Activated naive CD8-positive, alpha-beta T cell treated with anti-CD3 and anti-CD28 coated beads for 36 hours (primary cell): ENCODE data around the gene SCARB1. TPM values are rescaled to one million over a fixed set of nuclear protein-coding genes. Genes with fewer than 3 reads are reported as not detected.
A peak's percentile ranks its signal among the peaks of the same experiment; 100 is the strongest.

ENCODE experiments used
- DNase-seq: peaks from one replicate; pipeline ENCODE4 v3.0.0; 2021
- H3K27ac Mint-ChIP-seq: one replicate; pipeline ENCODE4 v1.8.0; 2022; ENCODE audit warnings: mild to moderate bottlenecking, moderate library complexity, mixed read lengths
- H3K27me3 Mint-ChIP-seq: one replicate; pipeline ENCODE4 v1.8.0; 2022; ENCODE audit warnings: mild to moderate bottlenecking, mixed read lengths
- H3K36me3 Mint-ChIP-seq: one replicate; pipeline ENCODE4 v1.8.0; 2021; ENCODE audit warnings: mild to moderate bottlenecking, mixed read lengths
- H3K4me1 Mint-ChIP-seq: one replicate; pipeline ENCODE4 v1.8.0; 2021; ENCODE audit warnings: mixed read lengths
- H3K4me3 Mint-ChIP-seq: one replicate; pipeline ENCODE4 v1.8.0; 2022; ENCODE audit warnings: mild to moderate bottlenecking, moderate library complexity, mixed read lengths
- H3K9me3 Mint-ChIP-seq: one replicate; pipeline ENCODE4 v1.8.0; 2022; ENCODE audit warnings: mixed read lengths
- total RNA-seq, 2 experiments: library from RNA; stranded (reverse); gene quantifications; one replicate each; pipeline ENCODE4 v1.2.3, GENCODE V29; 2021

Gene SCARB1
- total RNA-seq, 2 experiments from 2014 or later, result 40.3 to 43.8 TPM

DNA sequence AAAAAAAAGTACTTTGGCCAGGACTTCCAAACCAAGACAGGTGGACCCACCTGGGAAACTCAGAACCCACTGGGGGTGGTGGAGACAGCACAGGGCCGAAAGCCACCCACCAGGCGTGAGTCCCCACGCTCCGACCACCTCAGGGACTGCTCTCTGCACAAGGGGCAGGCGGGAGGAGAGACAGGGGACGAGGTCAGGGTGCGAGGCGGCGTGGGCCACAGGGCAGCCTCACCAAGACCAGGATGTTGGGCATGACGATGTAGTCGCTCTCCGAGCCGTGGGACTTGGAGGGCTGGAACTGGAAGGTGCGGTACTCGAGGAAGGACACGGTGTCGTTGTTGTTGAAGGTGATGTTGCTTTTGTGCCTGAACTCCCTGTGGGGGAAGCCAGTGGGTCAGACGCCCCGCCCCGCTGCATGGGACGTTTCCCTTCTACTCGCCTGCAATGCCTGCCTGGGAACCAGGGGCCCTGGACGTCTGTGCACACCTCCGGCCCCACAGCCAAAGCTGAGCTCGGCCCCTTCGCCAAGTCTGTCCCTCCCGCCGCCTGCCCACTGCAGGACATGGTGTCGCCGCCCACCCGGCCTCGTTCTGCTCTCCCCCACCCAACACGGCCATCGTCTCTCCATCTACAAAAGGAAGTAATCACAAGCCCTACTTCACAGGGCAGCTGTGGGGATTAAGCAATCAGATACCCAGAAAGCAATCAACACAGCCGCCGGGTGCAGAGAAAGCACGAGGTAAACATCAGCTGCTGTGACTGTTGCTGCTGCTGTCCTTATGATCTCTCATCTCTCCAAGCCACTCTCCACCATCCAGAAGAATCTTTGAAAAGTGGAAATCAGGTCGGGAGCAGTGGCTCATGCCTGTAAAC lies 48.7 kb downstream of the SCARB1 start:
- Mint-ChIP-seq H3K9me3 (no peaks in the 10 kb centered on the region), H3K27ac (no peak overlapping the region), H3K4me1 (no peaks in the 10 kb centered on the region)

DNA sequence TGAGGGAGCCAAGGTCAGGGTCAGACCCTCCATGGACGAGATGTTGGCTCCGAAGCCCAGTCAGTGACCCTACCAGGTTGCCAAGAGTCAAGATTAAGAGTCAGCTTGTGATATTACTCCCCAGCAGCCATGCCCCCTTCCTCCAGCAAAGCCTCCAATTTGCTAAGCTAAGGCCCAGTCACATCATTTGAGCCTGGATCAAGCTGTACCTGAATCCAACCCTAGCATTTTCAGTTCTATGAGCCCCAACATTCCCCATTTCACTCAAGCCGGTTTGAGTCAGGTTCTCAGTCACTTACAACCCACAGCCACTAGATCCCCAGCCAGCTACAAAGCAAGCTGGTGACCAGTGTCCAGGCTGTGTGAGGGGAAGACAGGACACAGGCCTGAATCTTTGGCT lies 49.9 kb downstream of the SCARB1 start:
- no peak for DNase-seq
- H3K27ac Mint-ChIP-seq, result no peak overlapping the region
- H3K27me3 Mint-ChIP-seq, result no peaks in the 10 kb centered on the region
- H3K4me1 Mint-ChIP-seq, result no peaks in the 10 kb centered on the region
- H3K4me3 Mint-ChIP-seq, result no peak overlapping the region
- H3K36me3 Mint-ChIP-seq, result peaks cover 24% of the 10 kb centered on the region
- H3K9me3 Mint-ChIP-seq, result no peaks in the 10 kb centered on the region

More for the DNA sequence above, 48.7 kb downstream of the SCARB1 start:
- DNase-seq, result no peak
- no peaks in the 10 kb centered on the region for H3K27me3 Mint-ChIP-seq
- no peak overlapping the region for H3K4me3 Mint-ChIP-seq
- peaks cover 24% of the 10 kb centered on the region for H3K36me3 Mint-ChIP-seq

DNA sequence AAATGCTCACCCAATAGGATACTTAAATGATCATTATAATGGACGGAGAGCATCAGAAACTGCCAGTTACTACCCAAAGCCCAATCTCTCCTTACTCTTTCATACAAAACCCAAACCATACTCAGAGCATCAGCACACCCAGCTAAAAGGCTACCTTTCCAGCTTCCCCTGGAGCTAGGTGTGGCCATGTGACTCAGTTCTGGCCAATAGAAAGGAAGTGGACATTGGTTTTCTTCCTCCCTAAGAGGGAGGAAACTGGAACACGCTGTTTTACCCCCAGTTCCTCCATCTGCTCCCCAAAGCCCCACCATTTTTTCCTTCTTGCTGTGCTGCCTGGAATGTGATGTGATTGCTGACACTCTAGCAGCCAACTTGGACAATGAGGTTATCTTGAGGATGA lies 50.7 kb downstream of the SCARB1 start:
- no peaks in the 10 kb centered on the region for H3K9me3 Mint-ChIP-seq

DNA sequence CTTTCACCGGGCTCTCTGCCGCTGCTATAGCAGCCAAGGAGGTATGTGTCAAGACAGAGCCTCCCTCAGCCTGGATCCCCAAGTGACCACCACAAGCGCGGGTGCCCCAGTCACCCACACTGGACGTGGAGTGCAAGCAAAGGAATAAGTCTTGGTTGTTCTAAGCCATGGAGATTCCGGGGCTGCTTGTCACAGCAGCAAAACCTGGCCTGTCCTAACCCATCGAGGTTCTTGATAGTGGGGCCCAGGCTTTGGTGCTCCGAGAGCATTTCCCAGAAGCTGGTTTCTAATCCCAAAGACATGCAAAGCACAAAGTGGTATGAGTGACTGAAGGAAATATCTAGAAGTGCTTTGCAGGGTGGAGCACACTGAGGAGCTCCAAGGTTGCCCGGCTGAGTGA lies 51.3 kb downstream of the SCARB1 start:
- H3K4me1 Mint-ChIP-seq, result no peaks in the 10 kb centered on the region
- no peak overlapping the region for H3K4me3 Mint-ChIP-seq
- no peak for DNase-seq
- no peaks in the 10 kb centered on the region for H3K27me3 Mint-ChIP-seq
- no peak overlapping the region for H3K27ac Mint-ChIP-seq
- H3K9me3 Mint-ChIP-seq, result no peaks in the 10 kb centered on the region
- peaks cover 24% of the 10 kb centered on the region for H3K36me3 Mint-ChIP-seq

More for the DNA sequence above, 50.7 kb downstream of the SCARB1 start:
- H3K4me1 Mint-ChIP-seq, result no peaks in the 10 kb centered on the region
- no peak for DNase-seq
- peaks cover 24% of the 10 kb centered on the region for H3K36me3 Mint-ChIP-seq
- H3K27me3 Mint-ChIP-seq, result no peaks in the 10 kb centered on the region
- no peak overlapping the region for H3K4me3 Mint-ChIP-seq
- H3K27ac Mint-ChIP-seq, result no peak overlapping the region

DNA sequence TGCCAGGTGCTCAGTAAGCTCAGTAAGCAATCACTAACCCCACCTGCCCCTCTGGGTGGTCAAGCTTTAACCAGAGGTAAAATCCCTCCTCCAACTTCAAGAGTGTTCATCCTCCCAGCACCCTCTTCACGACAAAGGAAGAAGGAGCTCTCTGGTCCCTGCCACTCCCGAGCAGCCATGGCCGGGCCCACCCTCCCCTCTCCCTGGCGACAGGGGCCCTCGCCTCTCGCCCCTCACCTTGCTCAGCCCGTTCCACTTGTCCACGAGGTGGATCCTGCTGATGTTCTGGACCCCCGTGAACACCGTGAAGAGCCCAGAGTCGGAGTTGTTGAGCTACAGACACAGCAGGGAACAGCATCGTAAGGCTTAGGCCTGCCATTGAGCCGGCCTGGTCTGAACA lies 52.0 kb downstream of the SCARB1 start:
- H3K27ac Mint-ChIP-seq, result no peak overlapping the region
- peaks cover 26% of the 10 kb centered on the region for H3K36me3 Mint-ChIP-seq
- H3K4me3 Mint-ChIP-seq, result no peak overlapping the region
- H3K27me3 Mint-ChIP-seq, result no peaks in the 10 kb centered on the region
- H3K4me1 Mint-ChIP-seq, result no peaks in the 10 kb centered on the region
- DNase-seq, result no peak
- H3K9me3 Mint-ChIP-seq, result no peaks in the 10 kb centered on the region

DNA sequence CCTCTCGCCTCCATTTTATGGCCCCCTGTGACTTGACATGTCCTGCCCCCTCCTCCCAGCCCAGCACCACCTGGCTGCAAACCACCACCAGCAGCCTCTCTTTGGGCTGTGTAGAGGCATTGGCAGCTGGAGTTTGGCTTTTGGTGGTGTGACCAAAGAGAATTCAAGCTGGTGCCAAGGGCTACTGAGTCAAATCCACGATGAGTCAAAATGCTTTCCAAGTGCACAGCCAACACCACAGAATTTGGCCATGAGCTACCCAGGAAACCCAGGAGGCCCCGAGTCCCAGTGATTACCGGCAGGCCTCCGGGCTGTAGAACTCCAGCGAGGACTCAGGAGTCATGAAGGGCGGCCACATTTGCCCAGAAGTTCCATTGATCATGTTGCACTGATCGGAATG lies 53.8 kb downstream of the SCARB1 start:
- no peaks in the 10 kb centered on the region for H3K4me1 Mint-ChIP-seq
- no peak overlapping the region for H3K27ac Mint-ChIP-seq
- no peaks in the 10 kb centered on the region for H3K27me3 Mint-ChIP-seq
- DNase-seq, result no peak
- H3K9me3 Mint-ChIP-seq, result no peaks in the 10 kb centered on the region
- peaks cover 29% of the 10 kb centered on the region for H3K36me3 Mint-ChIP-seq
- no peak overlapping the region for H3K4me3 Mint-ChIP-seq

DNA sequence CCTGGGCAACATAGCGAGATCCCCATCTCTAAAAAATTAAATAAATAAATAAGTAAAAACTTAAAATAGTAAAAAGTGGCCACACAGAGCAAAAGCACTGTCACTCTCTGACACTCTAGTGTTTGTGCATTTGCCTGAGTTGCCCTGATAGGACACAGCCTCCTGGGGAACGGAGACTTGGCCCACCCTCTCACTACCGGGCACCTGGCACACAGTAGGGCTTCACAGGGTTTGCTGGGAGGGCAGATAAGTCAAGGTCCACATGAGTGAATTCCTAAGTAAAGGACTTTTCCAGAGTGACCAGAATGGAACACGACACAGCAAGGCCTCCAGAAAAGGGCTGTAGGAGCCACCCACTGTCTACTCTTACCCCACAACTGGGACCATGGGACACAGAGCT lies 54.3 kb downstream of the SCARB1 start:
- Mint-ChIP-seq H3K4me1 (no peaks in the 10 kb centered on the region), H3K36me3 (peaks cover 31% of the 10 kb centered on the region), H3K4me3 (no peak overlapping the region), H3K9me3 (no peaks in the 10 kb centered on the region), H3K27ac (no peak overlapping the region), H3K27me3 (no peaks in the 10 kb centered on the region)
- no peak for DNase-seq

DNA sequence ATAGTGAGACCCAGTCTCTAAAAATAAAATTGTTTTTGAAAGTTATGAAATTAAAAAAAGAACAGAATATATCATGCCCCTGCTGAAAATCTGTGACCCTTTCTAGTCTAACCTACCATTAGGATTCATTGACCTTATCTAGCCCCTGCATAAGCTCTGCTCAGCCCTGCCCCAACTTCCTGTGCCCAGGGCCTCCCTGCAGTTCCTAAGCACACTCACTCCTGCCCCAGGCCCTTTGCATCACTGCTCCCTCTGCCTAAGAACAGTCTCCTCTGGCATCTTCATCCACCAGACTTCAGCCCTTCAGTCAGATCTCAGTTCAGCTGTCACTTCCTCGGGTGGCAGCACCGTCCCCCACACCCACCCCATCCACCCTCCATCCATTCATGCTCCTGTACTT lies 55.4 kb downstream of the SCARB1 start:
- Mint-ChIP-seq H3K4me3 (no peak overlapping the region), H3K27ac (no peak overlapping the region), H3K9me3 (no peaks in the 10 kb centered on the region), H3K4me1 (no peaks in the 10 kb centered on the region), H3K27me3 (no peaks in the 10 kb centered on the region), H3K36me3 (peaks cover 20% of the 10 kb centered on the region)
- no peak for DNase-seq

DNA sequence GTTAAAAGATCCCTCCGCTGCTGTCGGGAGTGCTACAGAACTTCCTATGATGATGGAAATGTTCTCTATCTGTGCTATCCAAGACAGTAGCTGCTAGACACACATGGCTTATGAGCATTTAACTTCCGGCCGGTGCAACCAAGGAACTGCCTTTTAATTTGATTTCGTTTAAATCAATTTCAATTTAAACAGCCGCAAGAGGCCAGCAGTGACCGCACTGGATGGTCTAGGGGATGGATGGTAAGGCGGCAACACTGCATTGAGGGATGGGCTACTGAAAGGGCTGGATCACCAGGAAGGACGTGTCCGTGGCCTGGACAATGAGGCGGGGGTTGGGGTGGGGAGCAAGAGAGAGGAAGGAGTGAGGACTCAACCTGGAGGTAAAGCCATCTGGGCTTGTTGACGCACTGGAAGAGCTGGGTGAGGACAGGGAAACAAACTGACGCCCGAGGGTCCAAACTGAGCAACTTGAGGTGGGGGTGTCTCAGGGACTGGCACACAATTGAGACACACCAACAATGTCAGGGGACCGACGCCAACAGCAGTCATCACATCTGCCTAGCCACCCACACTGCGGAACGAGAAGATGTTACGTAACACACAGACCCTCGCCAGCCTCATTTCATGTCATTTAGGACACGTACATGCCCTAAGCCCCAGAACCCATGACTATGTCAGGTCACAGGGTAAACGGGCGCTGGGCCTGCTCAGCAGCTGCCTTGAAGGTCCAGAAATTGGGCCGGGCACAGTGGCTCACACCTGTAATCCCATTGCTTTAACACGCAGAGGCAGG lies 57.6 kb downstream of the SCARB1 start:
- Mint-ChIP-seq H3K27ac (no peak overlapping the region), H3K4me3 (no peak overlapping the region), H3K9me3 (no peaks in the 10 kb centered on the region), H3K36me3 (peaks cover 11% of the 10 kb centered on the region), H3K27me3 (no peaks in the 10 kb centered on the region), H3K4me1 (no peaks in the 10 kb centered on the region)
- no peak for DNase-seq

DNA sequence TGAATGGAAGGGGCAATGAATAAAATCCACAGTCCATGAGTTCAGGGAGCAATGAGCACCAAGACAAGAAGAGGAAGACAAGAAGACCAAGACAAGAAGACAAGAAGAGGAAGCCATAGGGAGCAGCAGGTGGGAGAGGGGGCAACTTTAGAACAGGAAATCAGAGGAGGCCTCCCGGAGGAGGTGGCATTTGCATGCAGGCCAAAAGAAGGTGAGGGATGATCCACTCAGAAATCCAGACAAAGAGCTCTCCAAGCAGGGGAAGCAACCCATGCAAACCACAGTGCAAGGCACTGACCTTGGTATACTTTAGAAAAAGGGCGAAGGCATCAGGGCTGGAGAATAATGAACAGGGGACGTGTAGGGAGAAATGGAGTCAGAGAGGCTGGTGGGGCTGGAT lies 58.6 kb downstream of the SCARB1 start:
- no peaks in the 10 kb centered on the region for H3K9me3 Mint-ChIP-seq
- DNase-seq, result no peak
- no peak overlapping the region for H3K27ac Mint-ChIP-seq
- H3K4me3 Mint-ChIP-seq, result no peak overlapping the region
- H3K27me3 Mint-ChIP-seq, result no peaks in the 10 kb centered on the region
- H3K4me1 Mint-ChIP-seq, result no peaks in the 10 kb centered on the region
- peaks cover 11% of the 10 kb centered on the region for H3K36me3 Mint-ChIP-seq

DNA sequence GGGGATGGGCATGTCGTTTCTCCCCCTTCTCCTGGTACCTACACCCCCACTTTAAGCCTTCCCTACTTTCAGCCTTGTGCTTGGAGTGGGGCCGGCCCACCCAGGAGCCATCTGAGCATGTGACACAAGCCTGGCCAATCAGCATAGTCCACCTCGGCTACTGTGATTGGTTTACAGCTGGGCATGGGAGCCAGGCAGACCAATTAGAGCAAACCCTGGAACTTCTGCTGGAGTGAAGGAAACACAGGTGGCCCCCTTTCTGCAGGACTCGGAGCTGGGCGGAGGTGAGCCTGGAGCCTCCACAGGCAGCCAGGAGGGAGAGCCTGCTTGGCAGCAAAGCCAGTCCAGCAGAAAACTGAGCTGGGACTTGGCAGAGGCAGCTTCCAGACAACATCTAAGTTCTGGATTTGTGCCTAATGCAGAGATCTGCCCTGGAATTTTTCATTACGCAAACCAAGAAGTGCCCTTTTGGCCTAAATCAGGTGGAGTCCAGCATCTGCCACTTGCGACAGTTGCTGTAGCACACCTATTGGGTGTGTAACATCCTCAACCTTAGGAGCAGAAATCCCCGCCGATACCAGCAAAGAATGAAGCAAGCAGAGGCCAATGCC lies 59.5 kb downstream of the SCARB1 start:
- H3K27ac Mint-ChIP-seq, result no peak overlapping the region
- peaks cover 11% of the 10 kb centered on the region for H3K36me3 Mint-ChIP-seq
- no peaks in the 10 kb centered on the region for H3K9me3 Mint-ChIP-seq
- no peaks in the 10 kb centered on the region for H3K4me1 Mint-ChIP-seq
- DNase-seq, result no peak
- H3K27me3 Mint-ChIP-seq, result no peaks in the 10 kb centered on the region
- no peak overlapping the region for H3K4me3 Mint-ChIP-seq

DNA sequence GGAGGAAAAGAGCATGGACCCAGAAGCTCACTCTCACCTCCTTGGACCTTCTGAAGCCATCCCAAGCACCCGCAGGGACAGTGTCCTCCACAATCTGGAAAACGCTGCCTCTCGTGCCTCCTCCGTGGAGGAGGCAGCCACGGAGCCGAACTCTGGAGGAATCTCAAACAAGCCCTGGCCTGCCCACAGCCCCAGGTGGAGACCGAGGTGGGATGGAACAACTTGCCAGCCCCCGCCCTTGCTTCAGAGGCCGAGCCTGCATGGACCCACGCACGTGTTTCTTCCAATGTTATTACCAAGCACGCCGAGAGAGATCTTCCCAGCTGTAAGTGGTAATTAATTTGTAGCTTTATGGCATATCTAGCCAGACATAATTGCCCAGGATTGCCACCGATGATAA lies 61.3 kb downstream of the SCARB1 start:
- H3K4me3 Mint-ChIP-seq, result no peak overlapping the region
- H3K36me3 Mint-ChIP-seq, result peaks cover 25% of the 10 kb centered on the region
- no peaks in the 10 kb centered on the region for H3K9me3 Mint-ChIP-seq
- H3K4me1 Mint-ChIP-seq, result peaks cover 4% of the 10 kb centered on the region
- no peaks in the 10 kb centered on the region for H3K27me3 Mint-ChIP-seq
- DNase-seq, result no peak
- H3K27ac Mint-ChIP-seq, result no peak overlapping the region

DNA sequence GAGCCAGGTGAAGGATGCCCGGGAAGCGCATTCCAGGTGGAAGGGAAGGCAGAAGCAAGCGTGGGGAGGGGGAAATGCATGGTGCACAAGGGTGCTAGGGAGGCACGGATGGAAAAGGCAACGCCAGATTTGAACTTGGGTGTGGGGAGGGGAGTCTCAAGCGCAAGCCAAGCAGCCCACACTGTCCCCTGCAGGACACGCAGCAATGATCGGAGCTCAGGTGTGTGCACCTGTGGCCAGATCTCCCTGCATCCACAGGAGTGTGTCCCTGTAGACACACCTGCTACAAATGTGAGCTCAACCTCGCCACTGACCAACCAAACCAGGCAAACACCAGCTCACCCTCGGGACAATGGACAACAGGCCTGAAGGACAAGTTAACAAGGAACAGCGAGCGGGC lies 63.2 kb downstream of the SCARB1 start:
- Mint-ChIP-seq H3K9me3 (no peaks in the 10 kb centered on the region), H3K36me3 (peaks cover 25% of the 10 kb centered on the region), H3K4me1 (peaks cover 18% of the 10 kb centered on the region), H3K27me3 (no peaks in the 10 kb centered on the region), H3K27ac (no peak overlapping the region), H3K4me3 (no peak overlapping the region)
- DNase-seq, result no peak

DNA sequence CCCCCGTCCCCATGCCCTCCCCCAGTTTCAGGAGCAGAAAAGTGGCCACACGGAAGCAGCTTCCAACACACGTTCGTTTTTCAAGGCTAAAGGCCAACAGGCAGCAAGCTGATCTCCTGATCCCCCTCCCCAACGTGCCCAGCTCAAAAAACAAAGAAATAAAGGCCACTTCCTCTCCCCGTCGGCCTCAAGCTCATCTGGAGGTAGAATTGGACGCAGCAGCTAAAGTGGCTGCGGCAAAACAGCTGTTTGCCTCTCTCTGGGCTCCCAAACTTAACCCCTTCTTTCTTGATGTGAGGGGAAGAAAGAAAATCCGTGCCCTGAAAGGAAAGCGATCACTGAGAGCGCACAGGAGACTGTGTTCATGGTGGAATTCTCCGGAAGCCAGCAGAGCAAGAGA lies 66.3 kb downstream of the SCARB1 start:
- Mint-ChIP-seq H3K4me3 (no peak overlapping the region), H3K27me3 (no peaks in the 10 kb centered on the region), H3K4me1 (peaks cover 18% of the 10 kb centered on the region), H3K9me3 (no peaks in the 10 kb centered on the region), H3K36me3 (peaks cover 37% of the 10 kb centered on the region), H3K27ac (no peak overlapping the region)
- no peak for DNase-seq

DNA sequence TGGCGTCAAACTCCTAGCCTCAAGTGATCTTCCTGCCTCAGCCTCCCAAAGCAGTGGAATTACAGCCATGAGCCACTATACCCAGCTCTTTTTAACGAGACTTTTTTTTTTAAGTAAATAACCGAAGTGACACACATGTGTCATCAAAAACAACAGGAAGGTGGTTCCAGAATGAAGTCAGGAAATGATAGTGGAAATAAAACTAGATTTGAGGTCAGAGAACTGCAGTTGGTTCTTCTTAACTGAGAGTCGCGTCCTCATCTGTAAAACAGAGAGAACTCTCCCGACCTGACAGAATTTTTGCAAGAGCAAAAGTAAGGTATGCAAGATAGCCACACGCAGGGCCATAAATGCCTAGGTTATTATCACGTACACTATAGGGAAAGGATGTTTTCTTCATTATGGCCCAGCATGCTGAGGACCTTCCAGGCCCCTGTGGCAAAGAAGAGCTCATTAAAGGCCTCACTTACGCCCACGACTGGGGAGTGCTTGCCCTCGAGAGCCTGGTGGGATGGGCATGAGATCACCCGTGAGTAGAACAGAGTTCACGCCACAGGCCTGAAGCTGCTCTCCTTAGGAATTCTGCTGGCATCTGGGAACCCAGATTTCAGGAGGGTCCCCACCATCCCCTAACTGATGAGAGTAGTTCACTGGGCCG lies 67.2 kb downstream of the SCARB1 start:
- H3K4me1 Mint-ChIP-seq, result peaks cover 18% of the 10 kb centered on the region
- H3K9me3 Mint-ChIP-seq, result no peaks in the 10 kb centered on the region
- peaks cover 40% of the 10 kb centered on the region for H3K36me3 Mint-ChIP-seq
- H3K4me3 Mint-ChIP-seq, result no peak overlapping the region
- H3K27ac Mint-ChIP-seq, result peak overlapping the region; percentile 45
- no peaks in the 10 kb centered on the region for H3K27me3 Mint-ChIP-seq
- DNase-seq, result no peak
